HepG2 (cell line): ENCODE results near the gene SYNJ2. TPM values are rescaled to one million over a fixed set of nuclear protein-coding genes. Genes with fewer than 3 reads are reported as not detected.

Experiments used
- ARHGAP35 ChIP-seq: sonication (generic); formaldehyde crosslinking; IDR thresholded peaks from 2 replicates; pipeline ENCODE4 v1.9.0; 2022; ENCODE audit warnings: mild to moderate bottlenecking, inconsistent platforms, moderate library complexity, missing genetic modification reagents, borderline replicate concordance
- ASH2L ChIP-seq: fragments of 300-600, 200-600 bp; sonication (generic); IDR thresholded peaks from 2 replicates; pipeline ENCODE4 v1.7.0; 2017; ENCODE audit warnings: low read depth, mild to moderate bottlenecking, moderate library complexity, mixed read lengths, low read length; ENCODE audit not compliant: insufficient read length
- ETV5 ChIP-seq: IDR thresholded peaks from 2 replicates; pipeline ENCODE4 v1.6.1; 2018; ENCODE audit warnings: missing biosample characterization, missing genetic modification reagents, inconsistent platforms, borderline replicate concordance
- FOXC1 ChIP-seq: sonication (generic); formaldehyde crosslinking; IDR thresholded peaks from 2 replicates; pipeline ENCODE4 v1.8.0; 2022; ENCODE audit warnings: mild to moderate bottlenecking, missing genetic modification reagents, borderline replicate concordance
- HHEX ChIP-seq: IDR thresholded peaks from 2 replicates; pipeline ENCODE4 v1.6.1; 2016; ENCODE audit warnings: control low read depth
- HINFP ChIP-seq: sonication (generic); formaldehyde crosslinking; IDR thresholded peaks from 2 replicates; pipeline ENCODE4 v1.4.0; 2020; ENCODE audit warnings: low read depth, mild to moderate bottlenecking, missing genetic modification reagents
- HIVEP1 ChIP-seq: sonication (generic); formaldehyde crosslinking; IDR thresholded peaks from 2 replicates; pipeline ENCODE4 v1.4.0; 2020; ENCODE audit warnings: mild to moderate bottlenecking, missing genetic modification reagents
- HOXA3 ChIP-seq: sonication (generic); formaldehyde crosslinking; IDR thresholded peaks from 2 replicates; pipeline ENCODE4 v1.5.0; 2020; ENCODE audit warnings: missing genetic modification reagents
- NPAS2 ChIP-seq: sonication (generic); formaldehyde crosslinking; IDR thresholded peaks from 2 replicates; pipeline ENCODE4 v1.8.0; 2022; ENCODE audit warnings: mild to moderate bottlenecking, missing genetic modification reagents, borderline replicate concordance
- NR2F2 ChIP-seq: IDR thresholded peaks from 2 replicates; pipeline ENCODE4 v1.6.1; 2012; ENCODE audit warnings: low read depth, inconsistent platforms, borderline replicate concordance
- RFXAP ChIP-seq: sonication (generic); formaldehyde crosslinking; IDR thresholded peaks from 2 replicates; pipeline ENCODE4 v1.4.0; 2020; ENCODE audit warnings: missing genetic modification reagents, borderline replicate concordance
- SETDB1 ChIP-seq: sonication (generic); formaldehyde crosslinking; IDR thresholded peaks from 2 replicates; pipeline ENCODE4 v1.5.1; 2020; ENCODE audit warnings: missing genetic modification reagents, mild to moderate bottlenecking, borderline replicate concordance
- SRSF9 ChIP-seq: fragments of 200-400 bp; formaldehyde crosslinking; IDR thresholded peaks from 2 replicates; pipeline ENCODE4 v1.6.1; 2018; ENCODE audit warnings: borderline replicate concordance, mild to moderate bottlenecking, low read depth, low read length; ENCODE audit not compliant: insufficient read depth, poor library complexity, severe bottlenecking
- TFAP4 ChIP-seq: sonication (generic); IDR thresholded peaks from 2 replicates; pipeline ENCODE4 v1.6.1; 2016; ENCODE audit warnings: low read depth, borderline replicate concordance
- ZFP62 ChIP-seq: sonication (generic); formaldehyde crosslinking; IDR thresholded peaks from 2 replicates; pipeline ENCODE4 v1.4.0; 2020; ENCODE audit warnings: missing genetic modification reagents
- ZMAT5 ChIP-seq: sonication (generic); formaldehyde crosslinking; IDR thresholded peaks from 2 replicates; pipeline ENCODE4 v1.5.0; 2020; ENCODE audit warnings: mild to moderate bottlenecking, low read depth, missing genetic modification reagents, borderline replicate concordance
- ZNF251 ChIP-seq: sonication (generic); formaldehyde crosslinking; IDR thresholded peaks from 2 replicates; pipeline ENCODE4 v1.9.0; 2021; ENCODE audit warnings: mild to moderate bottlenecking, missing genetic modification reagents
- ZNF564 ChIP-seq: sonication (generic); formaldehyde crosslinking; IDR thresholded peaks from 2 replicates; pipeline ENCODE4 v1.8.1; 2023; ENCODE audit warnings: mild to moderate bottlenecking, missing genetic modification reagents
- ZNF780A ChIP-seq: sonication (generic); formaldehyde crosslinking; IDR thresholded peaks from 2 replicates; pipeline ENCODE4 v1.8.0; 2022; ENCODE audit warnings: mild to moderate bottlenecking, missing genetic modification reagents, moderate library complexity
- polyA plus RNA-seq, 8 experiments: library from polyadenylated mRNA; depleted of rRNA in 3 of 8; stranded (reverse) in 7 of 8; unstranded in 1 of 8; fragments of >200 nt; fragmentation: Illumina TruSeq in 4 of 8; extraction: Trizol in 4 of 8; gene quantifications; 2 replicates each; pipeline versions ENCODE4 v1.2.1 to v1.2.3, GENCODE V29; 2011 to 2016; ENCODE audit warnings: low read depth in 4 of 8, missing spikeins in 1 of 8, mixed read lengths in 1 of 8; ENCODE audit not compliant: insufficient read depth in 1 of 8
- total RNA-seq, 5 experiments: library from RNA; depleted of rRNA; stranded (reverse); fragments of >200 nt; fragmentation: Illumina TruSeq; extraction: Trizol; gene quantifications; 2 replicates each; pipeline ENCODE4 v1.2.3, GENCODE V29; 2016; ENCODE audit warnings: low read depth in 1 of 5
- TF ChIP-seq, protein P1 (sequence below): conservative IDR thresholded peaks from 2 replicates; pipeline ENCODE4 v1.6.1; 2018; ENCODE audit warnings: missing genetic modification reagents
- TF ChIP-seq, protein P2 (sequence below): sonication (generic); formaldehyde crosslinking; IDR thresholded peaks from 2 replicates; pipeline ENCODE4; 2020; ENCODE audit warnings: missing genetic modification reagents, mild to moderate bottlenecking, borderline replicate concordance

Gene SYNJ2
- total and polyA plus RNA-seq, 2 of the 13 experiments (the other 11 are each of a cell fraction or from before 2014, with no cell fraction given), result 39.1 to 57.6 TPM

DNA sequence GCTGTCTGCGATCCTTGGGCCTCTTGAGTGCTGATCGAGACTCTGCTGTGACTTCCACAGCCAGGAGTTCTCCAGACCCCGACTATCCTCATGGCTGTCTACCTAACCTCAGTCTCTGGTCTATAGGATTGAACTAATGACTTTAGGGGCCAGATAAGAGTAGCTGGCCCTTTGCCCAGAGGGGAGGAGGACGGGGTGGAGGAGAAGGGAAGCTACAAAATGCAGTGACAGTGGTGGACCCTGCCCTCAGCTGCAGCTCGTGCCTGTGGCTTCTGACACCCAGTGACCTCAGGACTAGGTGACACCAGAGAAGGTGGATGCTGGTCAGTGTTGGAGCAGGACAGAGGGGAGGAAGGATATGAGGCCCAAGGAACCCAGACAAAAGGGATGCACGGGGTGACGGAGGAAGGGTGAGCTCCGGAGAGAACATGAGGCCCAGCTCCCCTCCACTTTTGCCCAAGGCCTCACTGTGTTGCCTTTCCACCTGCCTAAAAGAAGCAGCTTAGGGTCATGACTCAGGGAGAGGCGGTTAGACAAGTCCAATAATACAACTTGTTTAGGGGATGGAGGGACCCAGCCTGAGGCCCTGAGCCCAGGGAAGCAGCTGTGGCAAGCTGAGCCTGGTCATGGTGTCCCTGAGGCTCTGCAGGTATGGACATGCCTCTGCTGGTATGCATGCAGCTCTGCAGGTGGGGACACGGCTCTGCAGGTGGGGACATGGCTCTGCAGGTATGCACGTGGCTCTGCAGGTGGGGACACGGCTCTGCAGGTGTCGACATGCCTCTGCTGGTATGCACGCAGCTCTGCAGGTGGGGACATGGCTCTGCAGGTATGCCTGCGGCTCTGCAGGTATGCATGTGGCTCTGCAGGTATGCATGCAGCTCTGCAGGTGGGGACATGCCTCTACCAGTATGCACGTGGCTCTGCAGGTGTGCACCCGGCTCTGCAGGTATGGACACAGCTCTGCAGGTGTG is 67.7 kb downstream of the SYNJ2 start (continued):
- TF ChIP-seq FOXC1 (no peak; the same call in 1 of the 2 replicates), HHEX (CRISPR knock-in tag) (no peak), HINFP (CRISPR knock-in tag) (peak; percentile 77; the same call in 1 of the 2 replicates), NR2F2 (peak; percentile 81; the same call in 1 of the 2 replicates), ZNF780A (peak; percentile 63; the same call in 1 of the 2 replicates), SRSF9 (no peak), ZMAT5 (CRISPR knock-in tag) (no peak), ZNF251 (no peak), NPAS2 (CRISPR knock-in tag) (no peak), HOXA3 (CRISPR knock-in tag) (peak; percentile 76), HIVEP1 (CRISPR knock-in tag) (peak; percentile 17; the same call in 1 of the 2 replicates), ZFP62 (CRISPR knock-in tag) (no peak), TFAP4 (peak; percentile 63; the same call in 1 of the 2 replicates), ASH2L (no peak), ARHGAP35 (CRISPR knock-in tag) (no peak; the same call in 1 of the 2 replicates), RFXAP (no peak; the same call in 1 of the 2 replicates), SETDB1 (CRISPR knock-in tag) (no peak), ZNF564 (CRISPR knock-in tag) (no peak), ETV5 (CRISPR knock-in tag) (peak; percentile 16; the same call in 1 of the 2 replicates)
- TF ChIP-seq, protein P1, sequence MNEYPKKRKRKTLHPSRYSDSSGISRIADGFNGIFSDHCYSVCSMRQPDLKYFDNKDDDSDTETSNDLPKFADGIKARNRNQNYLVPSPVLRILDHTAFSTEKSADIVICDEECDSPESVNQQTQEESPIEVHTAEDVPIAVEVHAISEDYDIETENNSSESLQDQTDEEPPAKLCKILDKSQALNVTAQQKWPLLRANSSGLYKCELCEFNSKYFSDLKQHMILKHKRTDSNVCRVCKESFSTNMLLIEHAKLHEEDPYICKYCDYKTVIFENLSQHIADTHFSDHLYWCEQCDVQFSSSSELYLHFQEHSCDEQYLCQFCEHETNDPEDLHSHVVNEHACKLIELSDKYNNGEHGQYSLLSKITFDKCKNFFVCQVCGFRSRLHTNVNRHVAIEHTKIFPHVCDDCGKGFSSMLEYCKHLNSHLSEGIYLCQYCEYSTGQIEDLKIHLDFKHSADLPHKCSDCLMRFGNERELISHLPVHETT, result no peak
- TF ChIP-seq, protein P2, sequence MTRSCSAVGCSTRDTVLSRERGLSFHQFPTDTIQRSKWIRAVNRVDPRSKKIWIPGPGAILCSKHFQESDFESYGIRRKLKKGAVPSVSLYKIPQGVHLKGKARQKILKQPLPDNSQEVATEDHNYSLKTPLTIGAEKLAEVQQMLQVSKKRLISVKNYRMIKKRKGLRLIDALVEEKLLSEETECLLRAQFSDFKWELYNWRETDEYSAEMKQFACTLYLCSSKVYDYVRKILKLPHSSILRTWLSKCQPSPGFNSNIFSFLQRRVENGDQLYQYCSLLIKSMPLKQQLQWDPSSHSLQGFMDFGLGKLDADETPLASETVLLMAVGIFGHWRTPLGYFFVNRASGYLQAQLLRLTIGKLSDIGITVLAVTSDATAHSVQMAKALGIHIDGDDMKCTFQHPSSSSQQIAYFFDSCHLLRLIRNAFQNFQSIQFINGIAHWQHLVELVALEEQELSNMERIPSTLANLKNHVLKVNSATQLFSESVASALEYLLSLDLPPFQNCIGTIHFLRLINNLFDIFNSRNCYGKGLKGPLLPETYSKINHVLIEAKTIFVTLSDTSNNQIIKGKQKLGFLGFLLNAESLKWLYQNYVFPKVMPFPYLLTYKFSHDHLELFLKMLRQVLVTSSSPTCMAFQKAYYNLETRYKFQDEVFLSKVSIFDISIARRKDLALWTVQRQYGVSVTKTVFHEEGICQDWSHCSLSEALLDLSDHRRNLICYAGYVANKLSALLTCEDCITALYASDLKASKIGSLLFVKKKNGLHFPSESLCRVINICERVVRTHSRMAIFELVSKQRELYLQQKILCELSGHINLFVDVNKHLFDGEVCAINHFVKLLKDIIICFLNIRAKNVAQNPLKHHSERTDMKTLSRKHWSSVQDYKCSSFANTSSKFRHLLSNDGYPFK (CRISPR knock-in tag), result no peak; the same call in 1 of the 2 replicates
